HG03521 (cell line): ENCODE results near the gene FAM3D.

Experiments
- ATAC-seq: cut with Tn5 transposase; IDR thresholded peaks from one replicate; pipeline ENCODE4 v1.9.1; 2021; ENCODE audit warnings: mild to moderate bottlenecking, moderate library complexity; ENCODE audit not compliant: unreplicated experiment

FAM3D gene

GRCh38 chr3:58629629-58630028, 36.9 kb downstream of the FAM3D start:
- ATAC-seq: no peak

- ATAC-seq: no peak
Measured at GRCh38 chr3:58628823-58629562, 37.6 kb downstream of the FAM3D start.

- ATAC-seq: no peak
Measured at GRCh38 chr3:58627941-58628340, 38.6 kb downstream of the FAM3D start.

- ATAC-seq: no peak
Measured at GRCh38 chr3:58627570-58627885, 39.0 kb downstream of the FAM3D start.

GRCh38 chr3:58626841-58627569, 39.6 kb downstream of the FAM3D start:
- no peak for ATAC-seq

GRCh38 chr3:58625196-58625824, 41.3 kb downstream of the FAM3D start:
- no peak for ATAC-seq

GRCh38 chr3:58624550-58624949, 42.0 kb downstream of the FAM3D start:
- no peak for ATAC-seq

- ATAC-seq: no peak
Measured at GRCh38 chr3:58623961-58624360, 42.6 kb downstream of the FAM3D start.

GRCh38 chr3:58623478-58623877, 43.1 kb downstream of the FAM3D start:
- ATAC-seq: no peak

GRCh38 chr3:58622892-58623291, 43.7 kb downstream of the FAM3D start:
- no peak for ATAC-seq

- no peak for ATAC-seq
Measured at GRCh38 chr3:58622436-58622835, 44.1 kb downstream of the FAM3D start.

- no peak for ATAC-seq
Measured at GRCh38 chr3:58621086-58621830, 45.3 kb downstream of the FAM3D start.

GRCh38 chr3:58620421-58620820, 46.2 kb downstream of the FAM3D start:
- ATAC-seq: no peak

GRCh38 chr3:58617338-58617761, 49.2 kb downstream of the FAM3D start:
- no peak for ATAC-seq

GRCh38 chr3:58613236-58614132, 53.1 kb downstream of the FAM3D start:
- ATAC-seq: no peak

GRCh38 chr3:58612830-58613229, 53.7 kb downstream of the FAM3D start:
- ATAC-seq: no peak

GRCh38 chr3:58609990-58610389, 56.6 kb downstream of the FAM3D start:
- no peak for ATAC-seq

- ATAC-seq: no peak
Measured at GRCh38 chr3:58608648-58609047, 57.9 kb downstream of the FAM3D start.

- no peak for ATAC-seq
Measured at GRCh38 chr3:58607816-58608215, 58.8 kb downstream of the FAM3D start.

- no peak for ATAC-seq
Measured at GRCh38 chr3:58606693-58607092, 59.9 kb downstream of the FAM3D start.
